Measurements from ENCODE around the gene CC2D1A.

- TF ChIP-seq CTCF (IDR thresholded peaks at IDR 0.05 in 8 of 11, conservative IDR thresholded peaks at IDR 0.05 in 3 of 11): no peak
- no peak for TF ChIP-seq POLR2A (IDR thresholded peaks at IDR 0.05)
- no peak for TF ChIP-seq POLR2AphosphoS5 (IDR thresholded peaks at IDR 0.05)
Observed at GRCh38 chr19:13884726-13885591, 21.0 kb upstream of the CC2D1A start.

Measured in spleen (tissue), 7 donors.